Stomach (tissue), 9 donors: Measurements from ENCODE around the gene PDIA4. TPM values are rescaled to one million over a fixed set of nuclear protein-coding genes. Genes with fewer than 3 reads are reported as not detected.

ENCODE experiments used
- DNase-seq, 2 donors: peaks; one replicate each; pipeline versions ENCODE4 v3.0.0 to v3.0.0-alpha.2; 2013 to 2019
- H3K27ac ChIP-seq, 5 donors: fragments of 200-600 bp in 4 of 5; sonication (generic) in 4 of 5; one replicate each; pipeline ENCODE4 v1.5.1; 2013 to 2019; ENCODE audit warnings: mild to moderate bottlenecking in 1 of 5, moderate library complexity in 1 of 5
- H3K27me3 ChIP-seq, 3 donors: fragments of 200-600 bp; sonication (generic); one replicate each; pipeline ENCODE4 v1.5.1; 2017 to 2019; ENCODE audit warnings: mixed run types in 1 of 3
- H3K36me3 ChIP-seq, 4 donors: fragments of 200-600 bp; sonication (generic); 1 replicate in 3 of 4; 2 replicates in 1 of 4; pipeline ENCODE4 v1.5.1; 2016 to 2019
- H3K4me1 ChIP-seq, 4 donors: fragments of 200-600 bp; sonication (generic); one replicate each; pipeline ENCODE4 v1.5.1; 2016 to 2019
- H3K4me3 ChIP-seq, 4 donors: fragments of 200-600 bp; sonication (generic) in 3 of 4; one replicate each; pipeline ENCODE4 v1.5.1; 2016 to 2019; ENCODE audit warnings: mild to moderate bottlenecking in 1 of 4
- H3K9me3 ChIP-seq, 4 donors: fragments of 200-600 bp; sonication (generic); one replicate each; pipeline ENCODE4 v1.5.1; 2016 to 2019
- CTCF ChIP-seq, 7 experiments: fragments of 450-650 bp in 4 of 7; fragments of 200-600 bp in 3 of 7; sonication (generic) in 3 of 7; IDR thresholded peaks; one replicate each; pipeline ENCODE4 v1.5.1; 2016 to 2019; ENCODE audit warnings: antibody characterized with exemption in 7 of 7, control low read depth in 2 of 7, mild to moderate bottlenecking in 1 of 7
- EP300 ChIP-seq: sonication (generic); formaldehyde crosslinking; IDR thresholded peaks from one replicate; pipeline ENCODE4 v1.6.1; 2017; ENCODE audit warnings: antibody characterized with exemption
- POLR2A ChIP-seq, 4 donors: fragments of 450-650 bp; IDR thresholded peaks; one replicate each; pipeline ENCODE4 v1.6.1; 2016; ENCODE audit warnings: antibody characterized with exemption in 4 of 4, control low read depth in 2 of 4, mild to moderate bottlenecking in 1 of 4, moderate library complexity in 1 of 4
- POLR2AphosphoS5 ChIP-seq, 3 donors: sonication (generic); formaldehyde crosslinking; IDR thresholded peaks; one replicate each; pipeline ENCODE4 v1.6.1; 2016; ENCODE audit warnings: antibody characterized with exemption in 3 of 3
- WGBS, 5 donors: extraction: QIAGEN DNeasy Blood & Tissue Kit in 3 of 5; methylation state at CpG; one replicate each; pipeline versions ENCODE4 v1.1.5 to v1.1.7; 2013 to 2018; 5-methylcytosine and 5-hydroxymethylcytosine counted together
- intact Hi-C: fragments of 100-400 bp; cut with DNase I; formaldehyde crosslinking; loops from one replicate; pipeline ENCODE4 v1.15.1; 2023; ENCODE audit warnings: low total_unique reads
- polyA plus RNA-seq, 3 donors: library from polyadenylated mRNA; stranded (reverse); fragments of 200-250 nt; gene quantifications; one replicate each; pipeline ENCODE4 v1.2.3, GENCODE V29; 2013
- total RNA-seq, 5 donors: library from RNA; depleted of rRNA; stranded (reverse); fragments of >200 nt; gene quantifications; one replicate each; pipeline versions ENCODE4 v1.1.0 to v1.2.3, GENCODE V29; 2014 to 2016
- donor health status: healthy with polysubstance abuse.
- donor health status: Bipolar disorder and iron deficiency.
- donor health status: healthy.

PDIA4 gene
- total and polyA plus RNA-seq, 8 donors, result 13.7 to 185 (median 73.3) TPM

GRCh38 chr7:148999192-148999591 lies 29.1 kb downstream of the PDIA4 start:
- H3K4me3 ChIP-seq, result no peak overlapping the region
- TF ChIP-seq CTCF (IDR thresholded peaks at IDR 0.05) (no peak), POLR2A (IDR thresholded peaks at IDR 0.05) (no peak), EP300 (no peak), POLR2AphosphoS5 (IDR thresholded peaks at IDR 0.05) (no peak)
- intact Hi-C loops, result no loop called here
- no peaks in the 10 kb centered on the region for H3K4me1 ChIP-seq
- peaks cover 21 to 30% (median 29%) of the 10 kb centered on the region in 4 donors for H3K36me3 ChIP-seq
- no peaks in the 10 kb centered on the region for H3K9me3 ChIP-seq
- no peak for DNase-seq
- H3K27me3 ChIP-seq, result no peaks in the 10 kb centered on the region
- 77 to 94% (median 89%) methylated on average over 6 of the region's 6 CpGs for WGBS, 5 donors
- H3K27ac ChIP-seq, result no peak overlapping the region

GRCh38 chr7:148997497-148997896 lies 30.8 kb downstream of the PDIA4 start:
- Histone ChIP-seq H3K4me1 (no peaks in the 10 kb centered on the region), H3K36me3 (peaks cover 5 to 13% (median 12%) of the 10 kb centered on the region in 4 donors), H3K27ac (no peak overlapping the region), H3K9me3 (no peaks in the 10 kb centered on the region), H3K4me3 (no peak overlapping the region), H3K27me3 (no peaks in the 10 kb centered on the region)
- DNase-seq, result no peak
- intact Hi-C loops, result no loop called here
- TF ChIP-seq POLR2A (IDR thresholded peaks at IDR 0.05), result no peak
- no peak for TF ChIP-seq CTCF (IDR thresholded peaks at IDR 0.05)
- no peak for TF ChIP-seq POLR2AphosphoS5 (IDR thresholded peaks at IDR 0.05)
- TF ChIP-seq EP300, result no peak
- WGBS, 5 donors, result 80 to 88% (median 80%) methylated on average over 4 of the region's 4 CpGs

GRCh38 chr7:148994576-148994975 lies 33.7 kb downstream of the PDIA4 start:
- H3K36me3 ChIP-seq, result no peaks in the 10 kb centered on the region
- H3K4me1 ChIP-seq, result no peaks in the 10 kb centered on the region
- no peaks in the 10 kb centered on the region for H3K9me3 ChIP-seq
- intact Hi-C loops, result no loop called here
- no peak overlapping the region for H3K27ac ChIP-seq
- no peak for TF ChIP-seq POLR2A (IDR thresholded peaks at IDR 0.05)
- TF ChIP-seq EP300, result no peak
- TF ChIP-seq CTCF (IDR thresholded peaks at IDR 0.05), result no peak
- TF ChIP-seq POLR2AphosphoS5 (IDR thresholded peaks at IDR 0.05), result no peak
- no peaks in the 10 kb centered on the region for H3K27me3 ChIP-seq
- H3K4me3 ChIP-seq, result no peak overlapping the region
- WGBS, 5 donors, result 64 to 79% (median 69%) methylated on average over 3 of the region's 3 CpGs
- DNase-seq, result no peak

- WGBS, 5 donors, result 87 to 94% (median 90%) methylated on average over 4 to 8 of the region's 8 CpGs
- Histone ChIP-seq H3K36me3 (no peaks in the 10 kb centered on the region), H3K27me3 (no peaks in the 10 kb centered on the region), H3K4me1 (peaks cover 0 to 4% (median 3%) of the 10 kb centered on the region in 4 donors), H3K9me3 (no peaks in the 10 kb centered on the region), H3K27ac (no peak overlapping the region), H3K4me3 (no peak overlapping the region)
- intact Hi-C loops, result no loop called here
- TF ChIP-seq POLR2AphosphoS5 (IDR thresholded peaks at IDR 0.05) (no peak), EP300 (no peak), CTCF (IDR thresholded peaks at IDR 0.05) (no peak), POLR2A (IDR thresholded peaks at IDR 0.05) (no peak)
- DNase-seq, result no peak
Measured at GRCh38 chr7:148993193-148993592, 35.1 kb downstream of the PDIA4 start.
